Thyroid gland (tissue), 4 donors: ENCODE results near the gene KRT13. TPM values are rescaled to one million over a fixed set of nuclear protein-coding genes. Genes with fewer than 3 reads are reported as not detected.

Experiments
- DNase-seq, 2 donors: peaks; one replicate each; pipeline ENCODE4 v3.0.0-alpha.2; 2019
- H3K27ac ChIP-seq, 3 donors: fragments of 200-600 bp; sonication (generic); 1 replicate in 2 of 3; 2 replicates in 1 of 3; pipeline ENCODE4 v1.5.1; 2016 to 2019; ENCODE audit warnings: mild to moderate bottlenecking in 1 of 3, moderate library complexity in 1 of 3
- H3K27me3 ChIP-seq: fragments of 200-600 bp; sonication (generic); one replicate; pipeline ENCODE4 v1.5.1; 2019
- H3K36me3 ChIP-seq, 2 donors: fragments of 200-600 bp; sonication (generic); one replicate each; pipeline ENCODE4 v1.5.1; 2016 to 2019
- H3K4me1 ChIP-seq, 2 donors: fragments of 200-600 bp; sonication (generic); one replicate each; pipeline ENCODE4 v1.5.1; 2017 to 2019
- H3K4me3 ChIP-seq, 3 donors: fragments of 200-600 bp; sonication (generic); replicated peaks in 1 of 3; 1 replicate in 2 of 3; 2 replicates in 1 of 3; pipeline ENCODE4 v1.5.1; 2016; ENCODE audit warnings: mild to moderate bottlenecking in 1 of 3
- H3K9me3 ChIP-seq: fragments of 200-600 bp; sonication (generic); one replicate; pipeline ENCODE4 v1.5.1; 2017
- CTCF ChIP-seq, 6 experiments: fragments of 200-600 bp in 3 of 6; fragments of 450-650 bp in 3 of 6; sonication (generic) in 3 of 6; IDR thresholded peaks; one replicate each; pipeline ENCODE4 v1.5.1; 2016 to 2019; ENCODE audit warnings: antibody characterized with exemption in 6 of 6, mild to moderate bottlenecking in 2 of 6, inconsistent platforms in 1 of 6, moderate library complexity in 1 of 6
- POLR2A ChIP-seq, 2 donors: fragments of 450-650 bp; IDR thresholded peaks; one replicate each; pipeline ENCODE4 v1.6.1; 2017; ENCODE audit warnings: antibody characterized with exemption in 2 of 2, mild to moderate bottlenecking in 2 of 2, moderate library complexity in 1 of 2
- WGBS, 2 donors: methylation state at CpG; one replicate each; pipeline ENCODE4 v1.1.5; 2017; 5-methylcytosine and 5-hydroxymethylcytosine counted together
- intact Hi-C: fragments of 100-400 bp; cut with DNase I; formaldehyde crosslinking; loops from one replicate; pipeline ENCODE4 v1.15.1; 2023
- total RNA-seq, 4 donors: library from RNA; depleted of rRNA; stranded (reverse); fragments of >200 nt; gene quantifications; one replicate each; pipeline ENCODE4 v1.2.3, GENCODE V29; 2016

KRT13 gene
- total RNA-seq, 4 donors from 2014 or later, result 0.83 TPM; not detected in 3

- intact Hi-C loops, result no loop called here
- H3K27ac ChIP-seq, result no peak overlapping the region
- WGBS, 2 donors, result 90% methylated on average over 10 of the region's 10 CpGs
- no peaks in the 10 kb centered on the region for H3K9me3 ChIP-seq
- DNase-seq, result no peak
- peaks cover 12 to 22% of the 10 kb centered on the region in 2 donors for H3K4me1 ChIP-seq
- no peak overlapping the region for H3K4me3 ChIP-seq
- no peaks in the 10 kb centered on the region for H3K27me3 ChIP-seq
- TF ChIP-seq POLR2A (IDR thresholded peaks at IDR 0.05) (no peak), CTCF (IDR thresholded peaks at IDR 0.05) (no peak)
- no peaks in the 10 kb centered on the region for H3K36me3 ChIP-seq
Measured at GRCh38 chr17:41480581-41480980, 24.8 kb downstream of the KRT13 start.

GRCh38 chr17:41480136-41480535 is 25.3 kb downstream of the KRT13 start:
- no peaks in the 10 kb centered on the region for H3K9me3 ChIP-seq
- H3K4me1 ChIP-seq, result peaks cover 11 to 18% of the 10 kb centered on the region in 2 donors
- 76 to 83% methylated on average over 2 of the region's 2 CpGs for WGBS, 2 donors
- no peak overlapping the region for H3K27ac ChIP-seq
- DNase-seq, result no peak
- no peaks in the 10 kb centered on the region for H3K27me3 ChIP-seq
- TF ChIP-seq POLR2A (IDR thresholded peaks at IDR 0.05) (no peak), CTCF (IDR thresholded peaks at IDR 0.05) (no peak)
- H3K4me3 ChIP-seq, result no peak overlapping the region
- no peaks in the 10 kb centered on the region for H3K36me3 ChIP-seq
- intact Hi-C loops, result no loop called here

GRCh38 chr17:41478237-41478636 is 27.2 kb downstream of the KRT13 start:
- intact Hi-C loops, result no loop called here
- H3K4me3 ChIP-seq, result no peak overlapping the region
- no peaks in the 10 kb centered on the region for H3K27me3 ChIP-seq
- TF ChIP-seq CTCF (IDR thresholded peaks at IDR 0.05), result peak in 3 of 6 experiments; percentile 7 to 30 (median 18)
- no peak for TF ChIP-seq POLR2A (IDR thresholded peaks at IDR 0.05)
- no peaks in the 10 kb centered on the region for H3K36me3 ChIP-seq
- no peaks in the 10 kb centered on the region for H3K4me1 ChIP-seq
- peak; percentile 76 to 81 for DNase-seq
- H3K9me3 ChIP-seq, result no peaks in the 10 kb centered on the region
- WGBS, 2 donors, result 47 to 49% methylated on average over 6 to 8 of the region's 8 CpGs
- H3K27ac ChIP-seq, result no peak overlapping the region

- H3K4me1 ChIP-seq, result no peaks in the 10 kb centered on the region
- no peaks in the 10 kb centered on the region for H3K36me3 ChIP-seq
- 91 to 95% methylated on average over 21 to 22 of the region's 22 CpGs for WGBS, 2 donors
- H3K4me3 ChIP-seq, result no peak overlapping the region
- intact Hi-C loops, result no loop called here
- no peak for DNase-seq
- no peak overlapping the region for H3K27ac ChIP-seq
- no peaks in the 10 kb centered on the region for H3K27me3 ChIP-seq
- no peaks in the 10 kb centered on the region for H3K9me3 ChIP-seq
- TF ChIP-seq CTCF (IDR thresholded peaks at IDR 0.05), result no peak
- no peak for TF ChIP-seq POLR2A (IDR thresholded peaks at IDR 0.05)
Measured at GRCh38 chr17:41476866-41477815, 28.3 kb downstream of the KRT13 start.

GRCh38 chr17:41475421-41475820 is 30.0 kb downstream of the KRT13 start:
- Histone ChIP-seq H3K4me1 (no peaks in the 10 kb centered on the region), H3K4me3 (no peak overlapping the region), H3K27ac (no peak overlapping the region), H3K27me3 (no peaks in the 10 kb centered on the region), H3K9me3 (no peaks in the 10 kb centered on the region), H3K36me3 (no peaks in the 10 kb centered on the region)
- intact Hi-C loops, result no loop called here
- WGBS, 2 donors, result 96 to 100% methylated on average over 4 of the region's 4 CpGs
- DNase-seq, result no peak
- TF ChIP-seq CTCF (IDR thresholded peaks at IDR 0.05) (no peak), POLR2A (IDR thresholded peaks at IDR 0.05) (no peak)
